HG02938 (cell line): ENCODE measurements around the gene UNC5A.
A peak's percentile ranks its signal among the peaks of the same experiment; 100 is the strongest.

Source experiments
- ATAC-seq: cut with Tn5 transposase; IDR thresholded peaks from one replicate; pipeline ENCODE4 v1.9.1; 2021; ENCODE audit warnings: mild to moderate bottlenecking, moderate library complexity; ENCODE audit not compliant: unreplicated experiment

UNC5A gene

GRCh38 chr5:176890455-176891330 is 80.3 kb downstream of the UNC5A start:
- no peak for ATAC-seq

DNA sequence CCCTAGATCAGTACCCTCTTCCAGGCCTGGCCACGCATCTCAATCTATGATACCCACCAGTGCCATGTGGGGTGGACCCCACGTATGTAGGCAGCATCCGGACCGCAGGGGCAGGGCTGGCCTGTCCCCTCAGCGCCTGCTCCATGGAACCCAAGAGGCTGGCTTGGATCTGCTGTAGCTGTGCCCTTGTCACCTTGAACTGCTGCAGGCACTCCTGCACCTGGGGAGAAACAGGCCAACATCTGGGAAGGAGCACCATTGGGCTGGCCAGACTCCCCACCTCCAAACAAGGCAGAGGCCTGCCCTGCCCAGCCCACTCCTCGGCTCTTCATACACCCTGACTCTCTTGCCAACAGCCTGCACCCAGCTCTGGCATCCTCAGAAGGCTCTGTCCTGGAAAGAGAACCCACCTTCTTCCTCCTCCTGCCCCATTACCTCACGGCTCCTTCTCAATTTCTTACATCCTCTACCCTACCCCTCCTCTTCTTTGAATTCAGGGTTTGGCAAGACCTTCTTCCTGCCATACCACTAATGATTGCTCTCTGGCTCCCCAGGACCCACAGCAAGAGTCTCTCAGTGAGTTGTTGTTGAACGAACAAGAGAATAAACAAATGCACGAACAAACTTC is 81.1 kb downstream of the UNC5A start:
- no peak for ATAC-seq

DNA sequence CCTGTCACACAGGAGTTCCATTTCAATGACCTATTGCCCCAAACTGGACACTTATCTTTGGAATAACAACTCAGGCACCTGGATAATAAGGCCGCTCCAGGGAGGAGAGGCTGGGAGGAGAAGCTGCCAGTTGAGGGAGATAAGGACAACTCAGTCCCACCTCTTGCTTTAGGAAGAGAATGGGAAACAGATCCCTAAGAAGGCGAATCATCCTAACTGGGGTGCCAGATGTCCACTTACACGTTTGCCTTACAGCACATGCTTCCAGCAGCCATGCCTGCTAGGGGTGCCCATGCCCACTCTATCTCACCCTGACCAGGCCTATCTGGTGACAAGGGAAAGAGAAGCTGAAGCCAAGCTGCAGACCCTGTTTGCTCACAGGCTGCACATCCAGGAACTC is 82.3 kb downstream of the UNC5A start:
- ATAC-seq = no peak

DNA sequence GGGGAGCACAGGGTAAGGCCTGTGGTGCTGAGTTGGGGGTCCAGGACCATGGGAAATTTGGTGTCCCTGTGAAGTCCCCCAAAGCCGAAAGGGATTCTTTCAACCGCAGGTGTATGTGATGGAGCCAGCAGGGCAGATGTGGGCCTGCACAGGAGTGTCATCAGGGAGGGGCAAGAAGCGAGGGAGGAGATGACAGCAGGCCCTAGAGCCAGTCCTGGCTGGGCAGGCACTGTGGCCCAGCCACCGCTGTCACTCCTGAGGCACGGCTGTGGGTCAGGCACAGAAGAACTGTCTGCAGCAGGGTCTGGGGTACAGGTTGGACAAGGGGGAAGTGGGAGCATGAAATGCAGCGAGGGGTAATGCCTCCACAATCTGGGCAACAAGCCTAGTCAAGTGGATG is 83.9 kb downstream of the UNC5A start:
- no peak for ATAC-seq

DNA sequence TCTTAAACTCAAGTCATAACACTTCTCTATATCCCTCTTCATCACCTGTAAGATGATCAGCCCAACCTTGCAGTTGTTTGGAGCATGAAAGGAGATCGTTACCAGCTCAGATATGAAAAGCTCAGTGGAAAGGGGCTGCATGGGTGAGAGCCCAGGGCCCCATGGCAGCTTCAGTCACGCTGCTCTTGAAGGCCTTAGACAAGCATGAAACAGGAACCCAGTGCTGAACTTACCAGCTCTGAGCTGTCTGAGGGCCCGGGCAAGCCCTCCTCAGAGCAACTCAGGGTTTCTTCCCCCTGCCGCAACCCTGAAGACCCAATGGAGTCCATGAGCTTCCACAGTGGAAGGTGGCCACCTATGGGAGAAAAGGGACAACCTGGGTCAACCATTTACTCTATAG is 85.5 kb downstream of the UNC5A start:
- no peak for ATAC-seq

GRCh38 chr5:176897263-176897662 is 86.9 kb downstream of the UNC5A start:
- no peak for ATAC-seq

DNA sequence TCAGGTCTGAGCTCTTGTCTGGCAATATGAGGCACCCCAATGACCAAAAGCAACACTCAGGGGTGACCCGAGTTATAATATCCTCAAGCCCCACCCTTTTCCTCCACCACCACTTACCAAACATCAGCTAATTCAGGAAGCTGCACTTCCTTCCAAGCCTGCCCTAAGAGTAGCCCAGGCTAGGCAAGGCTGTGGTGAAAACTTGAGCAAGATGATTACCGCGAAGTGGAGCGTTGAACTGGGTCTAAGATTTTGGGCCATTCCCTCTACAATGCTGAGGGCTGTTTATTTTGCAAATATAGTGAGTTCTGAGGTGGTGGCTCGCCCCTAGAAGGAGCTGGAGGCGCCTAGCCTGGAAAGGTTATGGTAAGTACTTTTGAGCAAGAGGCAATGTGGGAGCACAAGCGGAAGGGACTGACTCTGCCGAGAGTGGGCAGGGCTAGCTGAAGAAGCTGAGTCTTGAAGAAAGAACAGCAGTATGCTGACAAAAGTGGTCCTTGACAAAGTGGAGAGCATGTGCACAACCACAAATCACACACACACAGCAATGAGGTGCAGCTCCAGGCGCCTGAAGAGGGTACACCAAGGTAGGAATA is 89.0 kb downstream of the UNC5A start, which contains the start of gene HK3:
TSS of gene HK3 (minus strand) at position 51 of the 596 bp plus-strand sequence. CDS start 3,187 bp downstream, outside the sequence.
- ATAC-seq = no peak

DNA sequence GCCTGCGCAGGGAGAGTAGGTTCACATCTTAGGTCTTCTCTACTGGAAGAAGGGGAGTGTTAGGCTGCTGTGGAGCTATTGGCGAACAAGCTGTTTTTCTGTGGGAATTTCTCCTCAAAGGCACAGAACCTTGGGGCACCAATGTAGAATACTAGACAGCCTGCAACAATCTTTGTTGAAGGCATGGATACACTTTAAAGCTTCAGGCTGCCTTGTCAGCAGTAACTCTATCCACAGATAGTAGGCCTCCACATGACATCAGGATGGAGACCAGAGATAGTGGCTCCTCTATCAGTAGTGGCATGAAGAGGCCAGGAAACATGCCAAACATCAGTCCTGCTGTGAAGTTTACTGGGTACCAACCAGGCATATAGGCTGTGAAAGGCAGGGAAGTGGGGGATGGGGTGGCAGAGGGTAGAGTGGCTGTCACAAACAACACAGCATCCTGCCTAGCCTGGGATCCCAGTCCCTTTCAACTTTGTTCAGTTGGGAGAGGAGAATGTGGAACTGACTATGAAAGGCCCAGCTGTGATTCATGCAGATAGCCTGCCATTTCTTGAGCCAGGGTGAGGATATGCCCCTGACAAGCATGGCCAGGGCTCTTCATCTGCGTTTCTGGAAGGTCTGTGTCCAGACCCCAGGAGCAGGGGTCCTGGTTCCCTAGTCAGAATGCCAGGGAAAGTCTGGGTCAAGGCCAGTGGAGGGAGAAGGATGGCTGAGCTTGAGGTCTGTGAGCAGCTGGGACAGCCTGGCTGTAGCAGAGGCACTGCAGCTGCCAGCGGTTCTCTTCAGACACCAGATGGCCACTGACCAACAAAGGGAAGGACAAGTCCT is 89.8 kb downstream of the UNC5A start:
- no peak for ATAC-seq

GRCh38 chr5:176900780-176901204 is 90.4 kb downstream of the UNC5A start:
- ATAC-seq = no peak

- peak; percentile 66 for ATAC-seq
These were observed 91.1 kb downstream of the UNC5A start for GRCh38 chr5:176901260-176902101.

- ATAC-seq = no peak
These were observed 91.9 kb downstream of the UNC5A start for GRCh38 chr5:176902102-176902814.

- no peak for ATAC-seq
These were observed 92.7 kb downstream of the UNC5A start for GRCh38 chr5:176902911-176903664.

GRCh38 chr5:176904276-176904675 is 93.9 kb downstream of the UNC5A start:
- ATAC-seq = no peak

GRCh38 chr5:176906126-176906525 is 95.8 kb downstream of the UNC5A start:
- ATAC-seq = no peak

DNA sequence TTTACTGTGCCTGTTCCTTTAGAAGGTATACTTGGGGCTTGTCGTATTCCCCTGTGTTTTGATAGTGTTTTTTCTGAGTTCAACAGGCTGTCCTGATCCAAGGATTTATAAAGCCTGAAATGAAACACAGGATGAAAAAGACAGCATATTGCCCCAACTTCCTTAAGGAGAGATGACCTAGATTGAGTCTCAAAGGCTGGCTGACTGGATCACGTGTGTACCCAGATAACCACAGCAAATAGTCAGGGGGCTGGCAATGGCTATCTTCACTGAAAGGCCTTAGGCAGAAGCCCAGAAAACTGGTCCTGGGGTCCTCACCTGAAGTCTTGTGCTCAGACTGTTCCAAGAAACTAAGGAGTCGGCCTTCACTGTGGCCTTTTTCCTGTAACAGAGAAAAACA is 96.4 kb downstream of the UNC5A start:
- no peak for ATAC-seq

GRCh38 chr5:176908675-176909368 is 98.5 kb downstream of the UNC5A start:
- no peak for ATAC-seq

DNA sequence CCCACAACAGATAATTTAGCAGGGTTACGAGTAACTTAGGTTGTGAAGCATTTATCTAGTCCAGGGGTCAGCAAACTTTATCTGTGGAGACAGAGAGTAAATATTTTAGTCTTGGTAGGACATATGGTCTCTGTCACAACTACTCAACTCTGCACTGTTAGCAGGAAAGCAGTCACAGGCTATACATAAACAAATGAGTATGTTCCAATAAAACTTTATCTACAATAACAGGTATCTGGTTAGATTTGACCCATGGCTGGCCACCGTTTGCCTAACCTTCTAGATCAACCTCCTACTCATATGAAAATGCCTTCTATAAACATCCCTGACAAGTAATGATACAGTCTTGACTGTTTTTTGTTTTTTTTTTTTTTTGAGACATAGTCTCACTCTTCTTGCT is 101.8 kb downstream of the UNC5A start:
- no peak for ATAC-seq

DNA sequence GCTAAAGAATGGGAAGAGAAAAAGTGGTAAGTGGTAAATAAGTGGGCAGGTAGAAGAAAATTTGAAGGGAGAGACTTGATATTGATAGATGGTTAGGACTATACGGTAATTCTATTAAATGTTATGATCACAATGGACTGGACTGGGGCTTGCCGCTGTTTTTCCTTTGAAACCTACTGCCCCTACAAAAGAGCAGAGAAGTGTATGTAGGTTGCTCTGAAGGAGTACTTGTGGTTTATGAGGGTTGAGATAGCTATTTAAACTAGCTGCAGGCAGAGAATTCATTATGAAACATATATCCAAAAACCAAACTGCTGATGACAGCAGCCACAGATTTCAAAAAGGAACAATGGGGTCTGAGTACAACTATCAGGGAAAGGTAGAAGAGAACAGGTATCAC is 105.5 kb downstream of the UNC5A start:
- no peak for ATAC-seq
